Uterus (tissue), 4 donors: Measurements from ENCODE around the gene AVL9. TPM values are rescaled to one million over a fixed set of nuclear protein-coding genes. Genes with fewer than 3 reads are reported as not detected.

Experiments used
- DNase-seq, 2 donors: peaks; one replicate each; pipeline ENCODE4 v3.0.0-alpha.2; 2019 to 2020
- H3K27ac ChIP-seq, 2 donors: fragments of 200-600 bp; sonication (generic); 1 replicate in 1 of 2; 2 replicates in 1 of 2; pipeline ENCODE4 v1.5.1; 2016 to 2018
- H3K27me3 ChIP-seq, 2 donors: fragments of 200-600 bp; sonication (generic); one replicate each; pipeline ENCODE4 v1.5.1; 2018 to 2019; ENCODE audit warnings: control low read depth in 1 of 2
- H3K36me3 ChIP-seq, 2 donors: fragments of 200-600 bp; sonication (generic); one replicate each; pipeline ENCODE4 v1.5.1; 2019; ENCODE audit warnings: control low read depth in 1 of 2
- H3K4me1 ChIP-seq, 2 donors: fragments of 200-600 bp; sonication (generic); one replicate each; pipeline ENCODE4 v1.5.1; 2018 to 2019; ENCODE audit warnings: control low read depth in 1 of 2
- H3K4me3 ChIP-seq, 2 donors: fragments of 200-600 bp; sonication (generic); 1 replicate in 1 of 2; 2 replicates in 1 of 2; pipeline ENCODE4 v1.5.1; 2018 to 2019; ENCODE audit warnings: mild to moderate bottlenecking in 1 of 2
- H3K9me3 ChIP-seq, 2 donors: fragments of 200-600 bp; sonication (generic); one replicate each; pipeline ENCODE4 v1.5.1; 2019; ENCODE audit warnings: control low read depth in 1 of 2
- CTCF ChIP-seq, 4 experiments: fragments of 200-600 bp in 2 of 4; fragments of 450-650 bp in 2 of 4; sonication (generic) in 2 of 4; IDR thresholded peaks; one replicate each; pipeline ENCODE4 v1.5.1; 2016 to 2019; ENCODE audit warnings: antibody characterized with exemption in 4 of 4, mild to moderate bottlenecking in 2 of 4, moderate library complexity in 1 of 4
- POLR2A ChIP-seq, 2 donors: fragments of 450-650 bp; IDR thresholded peaks; one replicate each; pipeline ENCODE4 v1.6.1; 2016; ENCODE audit warnings: antibody characterized with exemption in 2 of 2, mild to moderate bottlenecking in 1 of 2, moderate library complexity in 1 of 2
- intact Hi-C: fragments of 100-400 bp; cut with DNase I; formaldehyde crosslinking; loops from one replicate; pipeline ENCODE4 v1.15.1; 2023; ENCODE audit warnings: low total_unique reads
- total RNA-seq, 4 donors: library from RNA; depleted of rRNA in 3 of 4; stranded (reverse); fragments of >200 nt in 3 of 4; gene quantifications; one replicate each; pipeline versions ENCODE4 v1.1.0 to v1.2.4, GENCODE V29; 2014 to 2023
- donor health status: DM: yes; HTN: yes; CAD: no.

AVL9 gene
- total RNA-seq, 4 donors from 2014 or later = 34.7 to 50.0 (median 38.5) TPM

GRCh38 chr7:32580646-32581045, 85.4 kb downstream of the AVL9 start:
- Histone ChIP-seq H3K9me3 (no peaks in the 10 kb centered on the region), H3K27me3 (no peaks in the 10 kb centered on the region), H3K4me1 (no peaks in the 10 kb centered on the region), H3K4me3 (no peak overlapping the region), H3K27ac (no peak overlapping the region), H3K36me3 (no peaks in the 10 kb centered on the region)
- no peak for TF ChIP-seq CTCF (IDR thresholded peaks at IDR 0.05)
- TF ChIP-seq POLR2A (IDR thresholded peaks at IDR 0.05) = no peak
- intact Hi-C loops = no loop called here
- no peak for DNase-seq

DNA sequence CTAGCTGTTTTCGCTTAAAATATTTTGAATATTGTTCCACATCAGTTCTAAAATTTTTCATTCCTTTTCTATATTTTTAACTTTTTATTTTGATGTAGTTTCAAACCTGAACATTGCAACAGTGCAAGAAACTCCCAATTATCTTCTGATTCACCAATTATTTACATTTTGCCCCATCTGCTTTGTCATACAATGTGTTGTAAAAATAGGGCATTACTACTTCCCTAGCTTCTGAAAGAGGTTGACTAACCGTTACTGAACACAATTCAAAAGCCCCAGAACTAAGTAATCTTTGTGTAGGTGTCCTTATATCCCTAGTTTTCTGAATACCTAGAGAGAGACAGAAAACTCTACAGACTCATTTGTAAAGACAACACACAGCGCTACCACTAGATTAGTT, 86.7 kb downstream of the AVL9 start:
- no peak overlapping the region for H3K4me3 ChIP-seq
- intact Hi-C loops = no loop called here

GRCh38 chr7:32583791-32584190, 88.5 kb downstream of the AVL9 start:
- H3K36me3 ChIP-seq = no peaks in the 10 kb centered on the region
- DNase-seq = no peak
- TF ChIP-seq CTCF (IDR thresholded peaks at IDR 0.05) (no peak), POLR2A (IDR thresholded peaks at IDR 0.05) (no peak)
- no peaks in the 10 kb centered on the region for H3K9me3 ChIP-seq
- no peak overlapping the region for H3K27ac ChIP-seq
- intact Hi-C loops = no loop called here
- no peaks in the 10 kb centered on the region for H3K27me3 ChIP-seq
- no peak overlapping the region for H3K4me3 ChIP-seq
- H3K4me1 ChIP-seq = no peaks in the 10 kb centered on the region

More for the DNA sequence above, 86.7 kb downstream of the AVL9 start:
- DNase-seq = no peak
- no peaks in the 10 kb centered on the region for H3K4me1 ChIP-seq
- no peaks in the 10 kb centered on the region for H3K36me3 ChIP-seq
- H3K27ac ChIP-seq = no peak overlapping the region
- H3K27me3 ChIP-seq = no peaks in the 10 kb centered on the region
- H3K9me3 ChIP-seq = no peaks in the 10 kb centered on the region
- TF ChIP-seq POLR2A (IDR thresholded peaks at IDR 0.05) = no peak
- TF ChIP-seq CTCF (IDR thresholded peaks at IDR 0.05) = no peak

GRCh38 chr7:32586291-32587221, 91.3 kb downstream of the AVL9 start:
- TF ChIP-seq CTCF (IDR thresholded peaks at IDR 0.05) (no peak), POLR2A (IDR thresholded peaks at IDR 0.05) (no peak)
- H3K4me1 ChIP-seq = no peaks in the 10 kb centered on the region
- H3K4me3 ChIP-seq = no peak overlapping the region
- intact Hi-C loops = no loop called here
- no peaks in the 10 kb centered on the region for H3K9me3 ChIP-seq
- peak overlapping the region; percentile 36 to 56 for H3K27ac ChIP-seq
- H3K36me3 ChIP-seq = no peaks in the 10 kb centered on the region
- DNase-seq = peak in 1 of 2 donors; percentile 28
- H3K27me3 ChIP-seq = no peaks in the 10 kb centered on the region

GRCh38 chr7:32587411-32587948, 92.2 kb downstream of the AVL9 start:
- no peak for DNase-seq
- Histone ChIP-seq H3K4me1 (no peaks in the 10 kb centered on the region), H3K27me3 (no peaks in the 10 kb centered on the region), H3K36me3 (no peaks in the 10 kb centered on the region), H3K9me3 (no peaks in the 10 kb centered on the region), H3K4me3 (no peak overlapping the region), H3K27ac (peak overlapping the region; percentile 36 to 56)
- no peak for TF ChIP-seq CTCF (IDR thresholded peaks at IDR 0.05)
- no peak for TF ChIP-seq POLR2A (IDR thresholded peaks at IDR 0.05)
- intact Hi-C loops = no loop called here
